HCT116 (cell line): ENCODE measurements around the gene SIX5. TPM values are rescaled to one million over a fixed set of nuclear protein-coding genes. Genes with fewer than 3 reads are reported as not detected.
"Not testable (repeated sequence)": the region's sequence is repeated elsewhere in the genome, so short reads cannot be mapped to it uniquely, and the experiment has no call there.

Experiments used
- ATAC-seq: fragments of 200-7000 bp; cut with Tn5 transposase; 2 replicates; pipeline ENCODE4 v1.9.1; 2020; ENCODE audit warnings: mild to moderate bottlenecking, moderate library complexity
- BruUV-seq: library from RNA; stranded (reverse); fragments of 400-500 nt; replicated peaks from 2 replicates; lab custom pipeline; 2021; lab: Mats Ljungman, UMichigan
- CTCF ChIA-PET: fragments of 300-600 bp; sonication (Branson Sonifier 250); formaldehyde crosslinking; loops from one replicate; lab custom pipeline; 2021; ENCODE audit warnings: antibody characterized with exemption; lab: Charles Lee
- POLR2A ChIA-PET: fragments of 300-600, 350-600 bp; sonication (Branson Sonifier 250); formaldehyde crosslinking; loops from one replicate; lab custom pipeline; 2021; ENCODE audit warnings: antibody characterized with exemption; lab: Charles Lee
- RAD21 ChIA-PET, 2 experiments: fragments of 300-600 bp; sonication (Branson Sonifier 250); formaldehyde crosslinking; loops; one replicate each; lab custom pipeline; 2023; ENCODE audit warnings: low total read pairs in 2 of 2; ENCODE audit not compliant: uncharacterized antibody in 2 of 2, unreplicated experiment in 2 of 2, low non-redundant PET in 1 of 2; lab: Charles Lee
- DNase-seq: peaks from one replicate; pipeline ENCODE4 v3.0.0-alpha.2; 2010; ENCODE audit warnings: low read depth, low spot score
- H2AFZ ChIP-seq: fragments of 200-600 bp; shearing (Covaris generic), sonication (generic); 2 replicates; pipeline ENCODE4 v1.6.1; 2017; ENCODE audit warnings: low read depth, mixed run types, mixed read lengths, antibody characterized with exemption, low read length; ENCODE audit not compliant: poor library complexity, severe bottlenecking
- H3K27ac ChIP-seq: 2 replicates; pipeline ENCODE4 v1.5.1; 2012; ENCODE audit warnings: low read depth, low read length
- H3K27me3 ChIP-seq: fragments of 200-600 bp; sonication (generic); 2 replicates; pipeline ENCODE4 v1.6.1; 2016; ENCODE audit warnings: mixed run types, low read length, mixed read lengths; ENCODE audit not compliant: insufficient read depth
- H3K36me3 ChIP-seq, 2 experiments: fragments of 200-500 bp in 1 of 2; fragments of 200-600 bp in 1 of 2; sonication (Bioruptor generic) in 1 of 2; sonication (generic) in 1 of 2; 2 replicates each; pipeline versions ENCODE4 v1.5.1 to v1.6.1; 2014 to 2016; ENCODE audit warnings: low read length in 2 of 2, inconsistent platforms in 1 of 2, mixed read lengths in 1 of 2, mixed run types in 1 of 2; ENCODE audit not compliant: insufficient read depth in 2 of 2, control insufficient read depth in 1 of 2
- H3K4me1 ChIP-seq, 2 experiments: fragments of 200-600 bp in 1 of 2; sonication (generic) in 1 of 2; 2 replicates each; pipeline versions ENCODE4 v1.5.1 to v1.6.1; 2012 to 2017; ENCODE audit warnings: low read length in 2 of 2, inconsistent platforms in 1 of 2, mild to moderate bottlenecking in 1 of 2, mixed read lengths in 1 of 2, mixed run types in 1 of 2, moderate library complexity in 1 of 2; ENCODE audit not compliant: insufficient read depth in 2 of 2, control insufficient read depth in 1 of 2
- H3K4me2 ChIP-seq: fragments of 200-600 bp; sonication (generic); 2 replicates; pipeline ENCODE4 v1.6.1; 2017; ENCODE audit warnings: mixed run types, low read length, mixed read lengths
- H3K4me3 ChIP-seq, 2 experiments: fragments of 200-600 bp in 1 of 2; sonication (generic) in 1 of 2; replicated peaks in 1 of 2; 2 replicates each; pipeline ENCODE4 v1.5.1; 2011 to 2016; ENCODE audit warnings: low read length in 2 of 2, control low read depth in 1 of 2, low read depth in 1 of 2, mild to moderate bottlenecking in 1 of 2, mixed read lengths in 1 of 2, mixed run types in 1 of 2
- H3K79me2 ChIP-seq: fragments of 200-600 bp; sonication (generic); 2 replicates; pipeline ENCODE4 v1.6.1; 2017; ENCODE audit warnings: mild to moderate bottlenecking, mixed run types, low read length, moderate library complexity, mixed read lengths; ENCODE audit not compliant: insufficient read depth
- H3K9ac ChIP-seq: fragments of 200-600 bp; sonication (generic); 2 replicates; pipeline ENCODE4 v1.6.1; 2016; ENCODE audit warnings: low read length, mixed read lengths
- H3K9me2 ChIP-seq: fragments of 200-600 bp; sonication (generic), shearing (Covaris generic); 2 replicates; pipeline ENCODE4 v1.6.1; 2017; ENCODE audit warnings: mixed run types, mild to moderate bottlenecking, moderate library complexity; ENCODE audit not compliant: insufficient read depth
- H3K9me3 ChIP-seq, 2 experiments: fragments of 200-500 bp in 1 of 2; fragments of 200-600 bp in 1 of 2; sonication (Bioruptor generic) in 1 of 2; sonication (generic) in 1 of 2; 2 replicates each; pipeline ENCODE4 v1.6.1; 2014 to 2017; ENCODE audit warnings: low read length in 2 of 2, mixed read lengths in 2 of 2, inconsistent platforms in 1 of 2, low read depth in 1 of 2, mild to moderate bottlenecking in 1 of 2, mixed run types in 1 of 2, moderate library complexity in 1 of 2; ENCODE audit not compliant: control insufficient read depth in 1 of 2, insufficient read depth in 1 of 2
- H4K20me1 ChIP-seq: fragments of 200-600 bp; sonication (generic), shearing (Covaris generic); 2 replicates; pipeline ENCODE4 v1.6.1; 2017; ENCODE audit warnings: mixed run types, mild to moderate bottlenecking, moderate library complexity; ENCODE audit not compliant: insufficient read depth
- CBX3 ChIP-seq: IDR thresholded peaks from 2 replicates; pipeline ENCODE4 v1.6.1; 2012; ENCODE audit warnings: low read depth
- CTCF ChIP-seq, 3 experiments: fragments of 200-600 bp in 1 of 3; sonication (generic) in 1 of 3; IDR thresholded peaks in 2 of 3; conservative IDR thresholded peaks in 1 of 3; 2 replicates each; pipeline ENCODE4 v1.5.1; 2012 to 2017; ENCODE audit warnings: low read depth in 2 of 3, low read length in 2 of 3, antibody characterized with exemption in 1 of 3, borderline replicate concordance in 1 of 3, control low read depth in 1 of 3, mild to moderate bottlenecking in 1 of 3, mixed read lengths in 1 of 3, mixed run types in 1 of 3, moderate library complexity in 1 of 3; ENCODE audit not compliant: insufficient read depth in 1 of 3
- RAD21 ChIP-seq: IDR thresholded peaks from 2 replicates; pipeline ENCODE4 v1.6.1; 2012; ENCODE audit warnings: low read depth, mild to moderate bottlenecking
- SIN3A ChIP-seq: IDR thresholded peaks from 2 replicates; pipeline ENCODE4 v1.6.1; 2012; ENCODE audit warnings: low read depth
- ZNF274 ChIP-seq: fragments of 200-500 bp; sonication (Bioruptor generic); IDR thresholded peaks from 2 replicates; pipeline ENCODE4 v1.6.1; 2014; ENCODE audit warnings: mild to moderate bottlenecking, low read depth, low read length, inconsistent platforms
- intact Hi-C: fragments of 100-400 bp; cut with micrococcal nuclease; formaldehyde crosslinking; loops from 2 replicates; pipeline ENCODE4 v1.10.0; 2022
- total RNA-seq: library from RNA; stranded (reverse); gene quantifications from one replicate; pipeline ENCODE4 v1.2.1, GENCODE V29; 2021; ENCODE audit not compliant: unreplicated experiment

SIX5 gene
- total RNA-seq, 1 experiment from 2014 or later, result 18.3 TPM

DNA sequence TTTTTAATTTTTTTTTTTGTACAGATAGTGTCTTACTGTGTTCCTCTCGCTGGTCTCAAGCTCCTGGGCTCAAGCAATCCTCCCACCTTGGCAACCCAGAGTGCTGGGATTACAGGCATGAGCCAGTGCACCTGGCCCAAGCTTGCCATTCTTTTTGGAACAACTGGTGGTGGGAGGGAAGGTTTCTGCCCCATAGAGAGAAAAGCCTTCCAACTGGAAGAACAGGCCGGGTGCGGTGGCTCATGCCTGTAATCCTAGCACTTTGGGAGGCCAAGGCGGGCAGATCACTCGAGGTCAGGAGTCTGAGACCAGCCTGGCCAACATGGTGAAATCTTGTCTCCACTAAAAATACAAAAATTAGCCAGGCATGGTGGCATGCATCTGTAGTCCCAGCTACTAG is 30.5 kb upstream of the SIX5 start:
- H3K9me3 ChIP-seq, BruUV-seq, H3K36me3 ChIP-seq, H3K27ac ChIP-seq, H3K9ac ChIP-seq, H3K9me2 ChIP-seq, H2AFZ ChIP-seq, DNase-seq, H3K27me3 ChIP-seq, H3K4me3 ChIP-seq, H3K79me2 ChIP-seq, H4K20me1 ChIP-seq, H3K4me2 ChIP-seq: not testable (repeated sequence)
- H3K4me1 ChIP-seq, result peaks cover 0 to 18% of the 10 kb centered on the region in 2 experiments; a peak in 2 of 4 replicates
- ChIA-PET CTCF (interaction anchor here (0.7 to 3.9 kb wide), 10 partner anchors 14 to 278 kb away, joined by 3 to 54 read pairs (median 6); partner anchors contain the start of genes DMPK, FOXA3 and SIX5), POLR2A (interaction anchor here (1.7 kb wide), 1 partner anchor 30 kb away, joined by 9 read pairs; the partner anchor contains the start of gene SIX5), RAD21 (interaction anchor here (0.9 to 1.9 kb wide), 2 partner anchors 29 to 30 kb away, joined by 7 to 8 read pairs; partner anchors contain the start of gene SIX5 (in 1 of the 2))
- intact Hi-C loops, result loop anchor here (1.0 kb wide), 1 partner anchor 29 kb away; no protein-coding TSS in a partner anchor
- 0 out of 2 replicates have a peak, but pooled peaks have one; percentile 4 for ATAC-seq

DNA sequence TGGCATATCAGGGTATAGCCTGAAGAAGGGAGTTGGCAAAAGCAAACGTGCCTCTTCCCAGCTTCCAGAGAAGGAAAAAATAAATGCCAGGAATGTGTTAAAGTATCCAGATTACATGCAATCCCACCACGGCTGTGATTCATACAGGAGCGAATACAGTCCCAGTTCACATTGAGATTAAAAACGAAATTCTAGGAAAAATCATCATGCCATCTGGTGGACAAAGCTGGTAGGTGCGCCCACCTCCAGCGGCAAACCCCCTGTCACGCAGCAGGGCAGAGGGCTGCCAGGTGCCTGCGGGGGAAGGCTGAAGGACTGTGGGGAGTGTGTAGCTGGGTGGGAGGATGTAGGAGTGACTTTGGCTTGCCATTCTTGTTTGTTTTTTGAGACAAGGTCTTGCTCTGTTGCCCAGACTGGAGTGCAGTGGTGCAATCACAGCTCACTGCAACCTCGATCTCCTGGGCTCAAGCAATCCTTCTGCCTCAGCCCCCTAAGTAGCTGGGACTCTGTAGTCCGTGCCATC is 30.0 kb upstream of the SIX5 start:
- ChIA-PET CTCF (interaction anchor here (0.7 to 3.9 kb wide), 11 partner anchors 10 to 278 kb away, joined by 3 to 54 read pairs (median 5); partner anchors contain the start of genes DMPK, FOXA3 and SIX5), POLR2A (interaction anchor here (1.7 kb wide), 1 partner anchor 29 kb away, joined by 9 read pairs; the partner anchor contains the start of gene SIX5), RAD21 (interaction anchor here (0.9 to 1.9 kb wide), 2 partner anchors 29 kb away, joined by 7 to 8 read pairs; partner anchors contain the start of gene SIX5 (in 1 of the 2))
- Histone ChIP-seq H3K4me1 (peaks cover 0 to 18% of the 10 kb centered on the region in 2 experiments; a peak in 2 of 4 replicates), H2AFZ (peak overlapping the region; percentile 95), H3K79me2 (no peaks in the 10 kb centered on the region), H3K9me2 (no peaks in the 10 kb centered on the region), H3K4me2 (peak overlapping the region; percentile 60), H3K9me3 (no peaks in the 10 kb centered on the region), H3K36me3 (no peaks in the 10 kb centered on the region), H3K9ac (no peak overlapping the region), H4K20me1 (no peaks in the 10 kb centered on the region), H3K4me3 (no peak overlapping the region), H3K27ac (no peak overlapping the region), H3K27me3 (no peaks in the 10 kb centered on the region)
- TF ChIP-seq CTCF (IDR thresholded peaks at IDR 0.05 in 2 of 3, conservative IDR thresholded peaks at IDR 0.05 in 1 of 3; ENCODE audit: borderline replicate concordance in 1 of 3, insufficient read depth in 1 of 3, low read depth in 2 of 3, low read length in 2 of 3) (peak; percentile 79 to 85 (median 81)), CBX3 (no peak), ZNF274 (no peak), RAD21 (peak; percentile 79), SIN3A (no peak)
- DNase-seq (no peak), ATAC-seq (peak; percentile 92)
- intact Hi-C loops, result loop anchor here (1.0 kb wide), 1 partner anchor 29 kb away; no protein-coding TSS in a partner anchor
- no TSS peak for BruUV-seq
